ENCODE results near the gene TNXB.
A peak's percentile ranks its signal among the peaks of the same experiment; 100 is the strongest.

- TF ChIP-seq POLR2A (IDR thresholded peaks at IDR 0.05; ENCODE audit: low read length) (peak; percentile 59), GATA1 (IDR thresholded peaks at IDR 0.05; ENCODE audit: low read depth, low read length) (no peak)
Measured at GRCh38 chr6:32110632-32111031, 1.5 kb upstream of the TNXB start.

Data from erythroblast (primary cell).